Muscle of arm (tissue), 14 donors: ENCODE results near the gene STAT2. TPM values are rescaled to one million over a fixed set of nuclear protein-coding genes. Genes with fewer than 3 reads are reported as not detected.
"Not testable (repeated sequence)": the region's sequence is repeated elsewhere in the genome, so short reads cannot be mapped to it uniquely, and the experiment has no call there.

Experiments used
- DNase-seq: peaks from one replicate; pipeline ENCODE4 v3.0.0-alpha.2; 2013
- long read RNA-seq, 11 donors: transcript quantifications; one replicate each; lab custom pipeline, GENCODE V29; 2026
- polyA plus RNA-seq, 12 donors: library from polyadenylated mRNA; unstranded; fragments of 120-200 nt; gene quantifications; one replicate each; pipeline ENCODE4 v1.2.1, GENCODE V29; 2013; ENCODE audit not compliant: insufficient read length in 12 of 12

STAT2 gene
- polyA plus RNA-seq = 100 to 1,000 TPM in 2 of 12 donors, 10 to 100 TPM in 9, not detected in 1; 33.4 to 116 (median 56.4) TPM
- long read RNA-seq, donor 1, partial matches to known transcripts = 0 of 1 reads
- long read RNA-seq, donor 1, other reads (novel, unspliced or antisense) = 0 of 1 reads
- long read RNA-seq, donor 2 = 0 reads
- long read RNA-seq, donor 3, partial matches to known transcripts = 0 of 1 reads
- long read RNA-seq, donor 3, other reads (novel, unspliced or antisense) = 0 of 1 reads
- long read RNA-seq, donor 4, partial matches to known transcripts = 0 of 1 reads
- long read RNA-seq, donor 4, other reads (novel, unspliced or antisense) = 0 of 1 reads
- long read RNA-seq, donor 5 = 0 reads
- long read RNA-seq, donor 6 = 0 reads
- long read RNA-seq, donor 7 = 0 reads
- long read RNA-seq, donor 8, partial matches to known transcripts = 0 of 1 reads
- long read RNA-seq, donor 8, other reads (novel, unspliced or antisense) = 0 of 1 reads
- long read RNA-seq, donor 9 = 0 reads
- long read RNA-seq, donor 10, partial matches to known transcripts = 0 of 1 reads
- long read RNA-seq, donor 10, other reads (novel, unspliced or antisense) = 0 of 1 reads
- long read RNA-seq, donor 11, partial matches to known transcripts = 0 of 1 reads
- long read RNA-seq, donor 11, other reads (novel, unspliced or antisense) = 0 of 1 reads

GRCh38 chr12:56359851-56360767 is at the start of gene STAT2:
TSS of gene STAT2 (minus strand) at chr12:56360107. CDS start at chr12:56356571, 3,536 bp downstream.
- peak; percentile 99 for DNase-seq

- DNase-seq = no peak
Measured at GRCh38 chr12:56408799-56409417, 49.0 kb upstream of the STAT2 start.

DNA sequence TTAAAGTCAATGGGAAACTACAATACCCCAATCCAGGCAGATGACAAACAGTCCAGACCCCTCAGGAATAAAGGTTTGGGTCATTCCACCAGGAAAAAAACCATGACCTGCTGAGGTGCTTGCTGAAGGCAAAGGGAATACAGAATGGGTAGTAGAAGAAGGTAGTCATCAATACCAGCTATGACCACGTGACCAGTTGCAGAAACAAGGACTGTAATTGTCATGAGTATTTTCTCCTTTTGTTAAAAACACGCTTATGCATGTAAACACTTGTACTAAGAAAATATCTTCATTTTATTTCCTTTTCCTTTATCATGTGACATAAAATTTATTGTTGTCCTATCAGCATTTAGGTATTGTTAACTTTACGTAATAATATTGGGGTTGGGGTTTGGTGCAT is 44.3 kb upstream of the STAT2 start:
- not testable (repeated sequence) for DNase-seq

DNA sequence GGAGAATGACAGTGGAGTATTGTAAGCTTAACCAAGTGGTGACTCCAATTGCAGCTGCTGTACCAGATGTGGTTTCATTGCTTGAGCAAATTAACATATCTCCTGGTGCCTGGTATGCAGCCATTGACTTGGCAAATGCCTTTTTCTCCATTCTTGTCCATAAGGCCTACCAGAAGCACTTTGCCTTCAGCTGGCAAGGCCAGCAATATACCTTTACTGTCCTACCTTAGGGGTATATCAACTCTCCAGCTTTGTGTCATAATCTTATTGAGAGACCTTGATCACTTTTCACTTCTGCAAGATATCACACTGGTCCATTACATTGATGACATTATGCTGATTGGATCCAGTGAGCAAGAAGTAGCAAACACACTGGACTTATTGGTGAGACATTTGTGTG is 41.7 kb upstream of the STAT2 start:
- not testable (repeated sequence) for DNase-seq

GRCh38 chr12:56401125-56401524 is 41.2 kb upstream of the STAT2 start:
- DNase-seq = not testable (repeated sequence)

- DNase-seq = not testable (repeated sequence)
Measured at GRCh38 chr12:56399466-56399865, 39.6 kb upstream of the STAT2 start.

DNA sequence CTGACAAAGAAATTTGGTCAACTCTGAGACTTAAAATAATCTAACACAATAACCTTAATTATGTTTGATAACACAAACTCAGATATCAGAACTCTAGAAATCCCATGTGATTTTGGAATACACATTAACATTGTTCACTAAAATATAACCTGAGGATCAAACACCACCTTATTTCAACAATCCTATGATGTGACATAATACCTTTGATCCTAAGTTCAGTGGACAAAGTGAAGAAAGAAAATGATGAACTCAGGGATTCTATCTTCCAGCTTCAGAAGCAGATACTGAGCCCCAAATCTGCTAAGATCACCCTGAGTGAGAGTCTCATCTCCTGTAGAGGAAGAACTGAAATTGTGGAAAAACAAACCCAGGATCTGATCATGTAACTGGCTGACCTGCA is 38.4 kb upstream of the STAT2 start:
- no peak for DNase-seq

- no peak for DNase-seq
Measured at GRCh38 chr12:56392331-56392730, 32.4 kb upstream of the STAT2 start.

DNA sequence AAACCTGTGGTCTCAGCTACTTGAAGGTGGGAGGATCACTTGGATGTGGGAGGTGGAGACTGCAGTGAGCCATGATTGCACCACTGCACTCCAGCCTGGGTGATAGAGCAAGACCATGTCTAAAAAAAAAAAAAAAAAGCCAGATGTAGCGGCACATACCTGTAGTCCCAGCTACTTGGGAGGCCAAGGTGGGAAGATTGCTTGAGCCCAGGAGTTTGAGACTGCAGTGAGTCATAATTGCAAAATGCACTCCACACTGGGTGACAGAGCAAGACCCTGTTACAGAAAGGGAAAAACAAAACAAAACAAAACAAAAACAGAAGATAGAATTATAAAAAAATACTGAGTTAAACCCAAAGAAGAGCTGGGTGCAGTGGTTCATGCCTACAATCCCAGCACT is 31.8 kb upstream of the STAT2 start:
- DNase-seq = no peak

DNA sequence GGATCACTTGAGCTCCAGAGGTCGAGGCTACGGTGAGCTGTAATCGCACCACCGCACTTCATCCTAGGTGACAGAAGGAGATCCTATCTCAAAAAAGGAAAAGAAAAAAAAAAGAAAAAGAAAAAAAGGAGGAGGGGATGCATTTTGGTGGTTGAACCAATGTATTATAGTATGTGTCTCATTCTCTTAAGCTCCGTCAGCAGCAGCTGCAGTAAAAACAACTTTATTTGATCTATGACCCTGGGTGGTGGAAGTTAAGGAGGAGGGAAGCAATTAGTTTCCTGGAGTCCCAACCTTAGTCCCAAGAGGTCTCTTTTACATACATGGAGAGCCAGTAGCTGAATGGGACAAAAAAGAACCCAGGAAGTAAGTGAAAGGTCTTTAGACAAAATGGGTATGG is 29.5 kb upstream of the STAT2 start:
- no peak for DNase-seq

DNA sequence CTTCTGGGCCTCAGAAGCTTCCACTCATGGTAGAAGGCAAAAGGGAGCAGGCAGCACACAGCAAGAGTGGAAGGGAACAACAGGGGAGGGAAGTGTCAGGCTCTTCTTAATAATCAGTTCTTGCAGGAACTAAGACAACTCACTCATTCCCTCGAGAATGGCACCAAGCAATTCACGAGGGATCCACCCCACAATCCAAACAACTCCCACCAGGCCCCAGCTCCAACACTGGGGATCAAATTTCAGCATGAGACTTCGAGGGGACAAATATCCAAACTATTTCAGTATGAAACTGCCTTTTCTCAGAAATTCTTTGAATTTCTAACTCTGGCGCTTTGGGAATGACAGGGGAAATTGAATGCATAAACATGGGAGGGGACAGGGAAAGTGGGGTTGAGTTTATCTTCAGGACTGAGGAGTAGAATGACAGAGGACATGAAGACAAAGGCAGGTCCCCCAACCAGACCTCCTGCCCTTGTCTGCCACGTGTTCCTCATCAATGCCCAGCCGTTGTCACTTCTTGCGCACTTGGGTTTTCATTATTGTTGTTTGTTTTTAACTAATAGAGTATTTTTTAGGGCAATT is 27.3 kb upstream of the STAT2 start:
- no peak for DNase-seq

GRCh38 chr12:56385873-56386272 is 26.0 kb upstream of the STAT2 start:
- DNase-seq = no peak

DNA sequence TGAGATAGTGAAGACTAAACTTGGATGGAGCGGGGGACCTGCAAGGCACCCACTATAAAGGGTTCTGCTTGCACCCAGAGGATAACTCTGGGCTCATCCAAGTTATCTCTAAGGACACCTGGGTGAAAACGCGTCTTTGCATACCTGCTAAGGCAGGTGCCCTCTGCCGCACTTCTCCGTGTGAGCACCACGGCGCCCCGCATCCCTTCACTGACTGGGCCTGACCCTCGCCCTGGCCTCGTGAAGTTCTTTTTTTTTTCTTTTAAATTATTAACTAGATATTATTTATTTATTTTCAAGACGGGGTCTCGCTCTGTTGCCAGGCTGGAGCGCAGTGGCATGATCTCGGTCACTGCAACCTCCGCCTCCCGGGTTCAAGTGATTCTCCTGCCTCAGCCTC is 22.7 kb upstream of the STAT2 start:
- no peak for DNase-seq

DNA sequence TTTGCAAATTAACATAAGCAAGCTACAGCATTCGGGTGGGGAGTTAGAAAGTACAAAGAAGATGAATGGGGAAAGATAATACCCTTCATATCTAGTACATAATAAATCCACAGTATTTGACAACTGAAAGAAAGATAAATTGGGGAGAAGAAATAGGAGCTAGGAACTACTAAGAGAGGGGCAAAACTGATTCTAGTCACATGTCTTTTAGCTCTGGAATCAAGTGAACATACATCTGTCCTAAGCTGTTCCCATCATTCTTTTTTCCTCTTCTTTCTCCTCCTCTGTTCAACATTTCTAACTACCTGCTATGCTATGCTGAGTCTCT is 18.0 kb upstream of the STAT2 start:
- no peak for DNase-seq

GRCh38 chr12:56377310-56377988 is 17.5 kb upstream of the STAT2 start:
- no peak for DNase-seq

- DNase-seq = no peak
Measured at GRCh38 chr12:56375598-56376434, 15.9 kb upstream of the STAT2 start.

DNA sequence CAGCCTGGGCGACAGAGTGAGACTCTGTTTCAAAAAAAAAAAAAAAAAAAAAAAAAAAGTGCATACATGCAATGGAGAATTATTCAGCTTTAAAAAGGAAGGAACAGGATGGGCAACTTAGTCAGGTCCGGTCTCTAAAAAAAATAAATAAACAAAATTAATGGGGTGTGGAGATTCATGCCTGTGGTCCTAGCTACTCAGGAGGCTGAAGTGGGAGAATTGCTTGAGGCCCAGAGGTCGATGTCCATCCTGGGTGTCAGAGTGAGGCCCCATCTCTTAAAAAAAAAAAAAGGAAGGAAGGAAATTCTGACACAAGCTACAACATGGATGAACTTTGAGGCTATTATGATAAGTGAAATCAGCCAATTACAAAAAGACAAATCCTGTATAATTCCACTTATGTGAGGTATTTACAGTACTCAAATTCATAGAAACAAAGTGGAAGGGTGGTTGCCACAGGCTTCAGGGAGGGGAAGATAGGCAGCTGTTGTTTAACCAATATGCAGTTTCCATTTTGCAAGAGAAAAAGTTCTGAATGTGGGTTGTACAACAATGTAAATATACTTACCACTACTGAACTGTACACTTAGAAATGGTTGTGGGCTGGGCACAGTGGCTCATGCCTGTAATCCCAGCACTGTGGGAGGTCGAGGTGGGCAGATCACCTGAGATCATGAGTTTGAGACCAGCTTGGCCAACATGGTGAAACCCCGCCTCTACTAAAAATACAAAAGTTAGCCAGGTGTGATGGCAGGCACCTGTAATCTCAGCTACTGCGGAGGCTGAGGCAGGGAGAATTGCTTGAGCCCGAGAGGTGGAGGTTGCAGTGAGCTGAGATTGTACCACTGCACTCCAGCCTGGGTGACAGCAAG is 15.1 kb upstream of the STAT2 start:
- DNase-seq = no peak

DNA sequence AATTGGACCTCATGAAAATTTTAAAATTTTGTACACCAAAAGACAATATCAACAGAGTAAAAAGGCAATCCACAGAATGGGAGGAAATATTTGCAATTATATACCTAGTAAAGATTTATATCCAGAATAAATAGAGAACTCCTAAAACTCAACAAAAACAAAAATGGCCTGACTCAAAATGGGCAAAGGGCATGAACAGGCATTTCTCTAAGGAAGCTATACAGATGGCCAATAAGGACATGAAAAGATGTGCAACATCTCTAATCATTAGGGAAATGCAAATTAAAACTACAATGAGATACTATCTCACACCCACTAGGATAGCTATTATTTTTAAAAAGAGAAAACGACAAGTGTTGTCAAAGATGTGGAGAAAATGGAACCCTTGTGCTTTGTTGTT is 13.6 kb upstream of the STAT2 start:
- DNase-seq = no peak

GRCh38 chr12:56366948-56367347 is 7.0 kb upstream of the STAT2 start:
- no peak for DNase-seq
